ENCODE measurements around the gene UMODL1.

DNA sequence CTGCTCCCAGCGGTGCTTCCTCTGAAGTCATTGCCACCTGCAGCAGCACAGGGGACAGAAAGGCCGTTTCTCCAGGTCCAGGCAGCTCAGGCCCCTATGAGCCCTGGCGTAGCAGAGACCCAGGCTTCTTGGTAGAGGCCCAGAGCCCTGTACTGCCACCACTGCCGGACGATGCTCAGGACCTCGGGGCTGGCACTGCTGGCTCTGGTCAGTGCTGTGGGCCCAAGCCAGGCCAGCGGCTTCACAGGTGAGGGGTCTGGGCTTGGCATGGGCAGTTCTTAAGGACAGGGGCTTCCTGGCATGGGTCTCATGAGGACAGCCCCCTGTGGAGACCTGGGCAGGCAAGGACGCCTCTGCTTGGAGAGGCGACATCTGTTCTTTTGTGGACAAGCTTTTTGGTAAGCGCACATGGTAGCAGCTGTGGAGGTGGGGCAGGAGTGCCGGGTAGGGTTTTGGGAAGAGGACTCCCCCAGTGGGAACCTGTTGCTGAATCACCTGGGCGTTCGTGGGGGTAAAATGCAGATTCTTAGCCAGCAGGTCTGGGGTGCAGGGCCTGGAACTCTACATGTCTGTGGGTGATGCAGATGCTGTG is at the start of gene UMODL1:
- TF ChIP-seq, protein P1, sequence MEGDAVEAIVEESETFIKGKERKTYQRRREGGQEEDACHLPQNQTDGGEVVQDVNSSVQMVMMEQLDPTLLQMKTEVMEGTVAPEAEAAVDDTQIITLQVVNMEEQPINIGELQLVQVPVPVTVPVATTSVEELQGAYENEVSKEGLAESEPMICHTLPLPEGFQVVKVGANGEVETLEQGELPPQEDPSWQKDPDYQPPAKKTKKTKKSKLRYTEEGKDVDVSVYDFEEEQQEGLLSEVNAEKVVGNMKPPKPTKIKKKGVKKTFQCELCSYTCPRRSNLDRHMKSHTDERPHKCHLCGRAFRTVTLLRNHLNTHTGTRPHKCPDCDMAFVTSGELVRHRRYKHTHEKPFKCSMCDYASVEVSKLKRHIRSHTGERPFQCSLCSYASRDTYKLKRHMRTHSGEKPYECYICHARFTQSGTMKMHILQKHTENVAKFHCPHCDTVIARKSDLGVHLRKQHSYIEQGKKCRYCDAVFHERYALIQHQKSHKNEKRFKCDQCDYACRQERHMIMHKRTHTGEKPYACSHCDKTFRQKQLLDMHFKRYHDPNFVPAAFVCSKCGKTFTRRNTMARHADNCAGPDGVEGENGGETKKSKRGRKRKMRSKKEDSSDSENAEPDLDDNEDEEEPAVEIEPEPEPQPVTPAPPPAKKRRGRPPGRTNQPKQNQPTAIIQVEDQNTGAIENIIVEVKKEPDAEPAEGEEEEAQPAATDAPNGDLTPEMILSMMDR (IDR thresholded peaks at IDR 0.05): no peak
- TF ChIP-seq POLR2A (IDR thresholded peaks at IDR 0.05): no peak

Measured in testis (tissue), 2 donors.